Stimulated activated CD4-positive, alpha-beta T cell treated with anti-CD3 and anti-CD28 coated beads, Interleukin-2, amount 100 ng/mL, for 24 hours (primary cell): ENCODE data around the gene CACNG5.

Experiments
- DNase-seq, 2 donors: peaks; one replicate each; pipeline ENCODE4 v3.0.0-alpha.2; 2020

Gene CACNG5

GRCh38 chr17:66829386-66829864 lies 5.5 kb upstream of the CACNG5 start:
- DNase-seq = peak in 1 of 2 donors; percentile 29

- no peak for DNase-seq
Observed at GRCh38 chr17:66829883-66830282, 5.0 kb upstream of the CACNG5 start.

DNA sequence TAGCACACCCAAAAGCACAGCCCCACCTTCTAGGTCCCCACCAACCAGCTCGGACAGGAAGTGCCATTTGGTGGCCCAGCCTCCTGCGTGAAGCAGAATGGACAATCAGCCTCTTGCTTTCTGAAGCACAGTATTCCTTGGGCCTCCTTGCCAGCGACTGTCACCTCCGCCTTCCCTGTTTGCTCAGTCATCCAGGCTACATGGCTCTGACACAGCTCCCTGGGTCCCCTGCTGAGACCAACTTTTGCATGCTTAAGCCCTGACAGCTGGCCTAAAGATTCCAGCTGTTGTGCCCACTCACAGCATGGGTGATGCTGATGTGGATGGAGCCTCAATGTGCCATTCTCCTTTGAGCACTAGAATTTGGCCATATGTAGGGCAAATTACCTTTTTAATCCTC lies 4.5 kb upstream of the CACNG5 start:
- DNase-seq = no peak

- DNase-seq = no peak
Observed at GRCh38 chr17:66831383-66832210, 3.3 kb upstream of the CACNG5 start.

DNA sequence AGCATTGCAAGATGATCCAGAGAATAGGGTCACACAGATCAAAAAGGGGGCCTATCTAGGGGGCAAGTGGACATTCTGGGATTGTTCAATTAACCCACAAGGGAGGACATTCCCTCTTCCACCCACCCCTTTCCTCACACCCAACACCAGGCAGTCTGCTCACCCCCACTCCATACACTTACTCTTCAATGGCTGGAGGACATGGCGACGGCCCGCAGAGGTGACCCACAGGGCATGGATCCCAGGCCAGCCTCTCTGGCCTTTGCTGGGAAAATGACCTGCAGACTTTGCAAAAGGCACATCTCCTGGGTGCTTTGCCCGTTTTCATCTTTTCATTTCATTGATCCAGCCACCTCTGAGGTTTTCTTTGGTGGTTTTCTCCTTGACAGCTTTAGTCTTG lies 1.7 kb upstream of the CACNG5 start:
- DNase-seq = no peak

- no peak for DNase-seq
Observed at GRCh38 chr17:66834426-66834918, 445 bp upstream of the CACNG5 start.

- no peak for DNase-seq
Observed at GRCh38 chr17:66835476-66835875, 559 bp downstream of the CACNG5 start.

DNA sequence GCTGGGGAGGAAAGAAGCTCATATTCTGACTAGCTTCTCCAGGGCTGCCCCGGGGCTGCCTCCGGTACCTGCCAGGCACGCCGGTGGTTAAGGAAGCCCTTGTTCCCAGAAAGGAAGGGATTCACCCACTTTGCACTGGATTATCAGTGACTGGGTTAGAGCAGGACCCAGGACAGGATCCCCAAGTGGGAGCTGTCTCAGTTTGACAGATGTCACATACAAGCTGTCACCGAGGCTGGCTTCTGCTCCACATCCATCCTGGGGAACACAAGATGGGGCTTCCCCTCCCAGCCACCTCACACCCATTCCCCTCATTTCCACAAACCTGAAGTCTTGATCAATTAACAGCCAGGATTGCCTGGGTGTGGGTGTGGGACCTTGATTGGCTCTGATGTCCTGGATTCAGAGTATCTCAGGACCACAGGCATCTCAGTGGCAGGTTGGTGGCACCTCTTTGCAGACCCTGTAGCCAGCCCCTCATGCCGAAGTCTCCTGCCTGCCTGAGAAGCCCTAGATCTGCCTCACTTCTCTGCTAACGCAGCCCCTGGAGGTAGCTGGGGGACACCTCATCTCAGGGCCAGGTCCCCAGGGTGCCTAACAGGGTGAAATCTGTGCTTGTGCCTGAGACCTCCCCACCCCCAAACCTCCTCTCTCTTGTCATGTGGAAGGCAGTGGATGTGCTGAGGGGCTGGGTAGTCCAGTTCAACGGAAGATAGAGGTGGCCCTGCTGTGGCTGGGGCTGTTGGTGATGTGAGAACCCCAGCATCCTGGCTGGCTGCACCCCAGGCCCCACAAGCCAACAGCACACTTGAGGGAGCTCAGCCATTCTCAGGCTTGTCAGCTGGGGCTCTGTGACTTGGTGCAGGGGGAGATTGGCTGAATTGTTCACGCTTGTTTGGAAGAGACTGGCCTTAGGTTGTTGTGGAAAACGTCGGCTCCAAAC lies 1.4 kb downstream of the CACNG5 start:
- DNase-seq = no peak

- no peak for DNase-seq
Observed at GRCh38 chr17:66837226-66837625, 2.3 kb downstream of the CACNG5 start.

GRCh38 chr17:66837885-66838665 lies 3.2 kb downstream of the CACNG5 start:
- DNase-seq = no peak

GRCh38 chr17:66839616-66840015 lies 4.7 kb downstream of the CACNG5 start:
- no peak for DNase-seq

- DNase-seq = no peak
Observed at GRCh38 chr17:66840061-66840460, 5.1 kb downstream of the CACNG5 start.

DNA sequence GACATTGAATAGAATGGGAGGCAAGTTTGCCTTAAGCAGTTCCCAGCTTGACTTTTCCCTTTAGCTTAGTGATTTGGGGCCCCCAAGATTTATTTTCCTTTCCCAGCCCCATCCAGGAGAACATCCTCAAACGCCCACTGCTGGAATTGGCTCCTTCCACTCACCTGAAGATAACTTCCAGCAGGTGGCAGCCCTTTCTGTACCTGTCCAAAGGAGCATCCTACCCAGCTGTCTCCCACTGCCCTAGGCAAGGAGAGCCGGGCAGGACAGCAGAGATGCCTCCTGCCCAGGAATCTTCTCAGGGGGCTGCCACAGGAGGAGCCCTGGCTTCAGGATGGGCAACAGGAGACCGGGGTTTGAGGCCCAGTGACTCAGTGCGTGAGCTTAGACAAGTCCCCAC lies 6.4 kb downstream of the CACNG5 start:
- no peak for DNase-seq

- no peak for DNase-seq
Observed at GRCh38 chr17:66841744-66842143, 6.8 kb downstream of the CACNG5 start.

- no peak for DNase-seq
Observed at GRCh38 chr17:66842505-66842904, 7.6 kb downstream of the CACNG5 start.

DNA sequence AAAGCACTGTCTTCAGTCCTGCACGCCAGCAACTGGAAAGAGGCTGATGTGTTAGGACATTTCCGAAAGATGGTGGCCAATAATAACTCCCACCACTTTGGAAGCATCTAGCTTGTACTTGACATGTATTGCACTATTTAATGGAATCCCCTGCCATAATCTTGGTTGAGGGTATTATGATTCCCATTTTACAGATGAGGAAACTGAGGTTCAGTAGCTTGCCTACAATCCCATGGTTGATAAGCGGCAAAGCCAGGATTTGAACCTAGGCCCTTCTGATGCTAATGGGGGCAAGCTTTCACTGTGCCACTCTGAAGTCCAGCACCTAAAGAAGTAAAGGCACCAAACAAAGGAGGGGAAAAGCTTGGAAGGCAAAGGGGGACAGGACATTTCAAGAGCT lies 8.0 kb downstream of the CACNG5 start:
- DNase-seq = no peak

DNA sequence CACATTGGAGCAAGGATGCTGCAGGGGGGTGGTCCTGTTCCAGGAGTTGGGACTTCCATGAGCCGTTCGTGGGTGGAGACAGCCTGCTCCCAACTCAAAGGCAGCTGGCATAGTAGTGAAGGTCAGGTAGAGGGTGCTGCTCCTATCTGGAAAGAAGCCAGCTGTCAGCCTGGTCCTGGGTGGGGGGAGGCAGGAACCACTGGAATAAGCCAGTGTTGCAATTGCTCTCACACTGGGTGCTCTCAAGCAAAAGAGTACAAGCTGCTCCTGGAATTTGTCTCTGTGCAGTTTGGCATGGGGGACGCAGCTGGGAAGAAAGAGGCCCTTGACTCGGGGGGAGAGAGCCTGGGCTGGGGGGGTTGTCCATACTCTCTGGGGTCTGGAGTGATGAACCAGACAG lies 8.7 kb downstream of the CACNG5 start:
- DNase-seq = no peak

DNA sequence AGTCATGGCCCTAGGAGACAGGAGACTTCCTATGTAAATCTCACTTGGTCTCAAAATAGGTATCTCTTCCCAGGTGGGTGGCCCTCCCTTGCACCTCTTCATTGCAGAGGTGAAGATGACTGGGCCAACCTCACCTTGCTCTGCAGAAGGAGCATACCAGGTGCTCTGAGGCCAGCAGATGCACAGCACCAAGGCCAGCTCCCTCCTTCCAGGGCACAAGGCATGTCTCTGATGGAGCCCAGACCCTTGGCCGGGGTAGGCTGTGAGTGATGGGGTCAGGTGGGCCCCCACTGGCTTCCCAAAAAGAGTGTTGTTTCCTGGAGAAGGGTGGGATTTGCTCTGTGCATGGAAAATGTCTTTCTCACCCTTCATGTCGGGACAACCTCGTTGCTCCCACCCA lies 12.8 kb downstream of the CACNG5 start:
- DNase-seq = no peak

DNA sequence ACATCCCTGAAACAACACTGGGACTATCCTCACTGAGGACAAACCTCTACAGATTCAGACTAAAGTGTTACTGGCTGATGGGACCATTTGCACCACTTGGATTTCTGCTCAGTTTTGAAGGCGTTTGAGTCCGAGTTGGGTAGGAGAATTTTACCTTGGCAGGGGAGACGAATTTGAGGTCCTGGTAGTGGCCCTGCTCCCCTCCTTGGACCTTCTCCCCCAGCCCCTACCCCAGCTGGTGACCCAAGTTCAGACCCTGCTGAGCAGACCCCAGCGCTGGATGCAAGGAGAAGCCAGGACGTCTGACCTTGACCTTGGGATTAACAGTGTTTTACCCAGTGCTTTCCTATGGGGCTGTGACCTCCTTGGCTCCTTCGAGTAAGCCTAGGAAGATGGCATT lies 13.6 kb downstream of the CACNG5 start:
- no peak for DNase-seq

- no peak for DNase-seq
Observed at GRCh38 chr17:66849032-66849655, 14.2 kb downstream of the CACNG5 start.

DNA sequence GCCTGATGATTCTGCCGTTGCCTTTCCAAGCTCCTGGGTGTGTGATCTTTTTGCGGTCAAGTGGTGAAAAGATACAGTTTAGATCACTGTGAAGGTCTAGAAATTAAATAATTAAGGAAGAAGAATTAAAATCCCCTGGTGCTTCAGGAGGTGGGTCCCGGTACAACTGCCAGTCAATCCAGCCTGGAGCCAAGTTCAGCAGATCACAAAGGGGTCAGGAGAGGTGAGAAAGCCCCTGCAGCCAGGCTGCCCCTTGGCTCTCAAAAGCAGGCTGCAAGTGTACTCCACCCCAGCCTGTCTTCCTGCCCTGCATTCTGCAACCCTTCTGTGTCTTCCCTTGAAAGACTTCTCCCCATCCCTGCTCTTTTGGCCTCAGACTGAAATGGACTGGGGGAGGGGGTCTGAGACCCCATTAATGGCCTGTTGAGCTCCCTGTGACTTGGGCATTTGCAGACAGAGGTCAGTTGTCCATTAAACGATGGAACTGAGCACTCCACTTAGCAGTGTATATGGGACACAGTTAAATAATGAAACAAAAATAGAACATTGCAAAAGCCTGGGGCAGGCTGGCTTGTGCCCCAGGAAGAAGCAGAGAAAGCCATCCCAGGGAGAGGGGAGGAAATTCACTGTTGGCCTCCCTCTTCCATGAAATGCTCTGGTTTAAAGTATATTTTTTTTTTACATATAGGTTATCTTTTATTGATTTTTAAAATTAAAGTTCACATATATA lies 15.1 kb downstream of the CACNG5 start:
- no peak for DNase-seq

DNA sequence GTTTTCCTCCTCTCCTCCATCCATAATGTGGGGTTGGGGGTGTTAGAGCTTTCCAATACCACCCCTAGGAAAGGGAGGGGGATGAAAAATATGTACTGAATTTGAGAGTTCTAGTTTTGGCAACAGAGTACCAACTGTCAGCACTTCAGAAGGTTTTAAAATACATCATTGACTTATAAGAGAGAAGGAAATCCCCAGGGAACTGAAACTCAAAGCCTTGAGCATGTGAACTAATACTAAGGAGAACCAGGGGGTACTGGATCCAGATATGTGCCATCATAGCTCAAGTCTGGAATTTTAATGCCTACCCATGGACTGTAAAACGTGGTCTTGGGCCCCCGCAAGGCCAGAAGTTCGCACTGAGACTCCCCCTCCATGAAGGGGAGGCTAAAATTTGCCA lies 15.8 kb downstream of the CACNG5 start:
- no peak for DNase-seq
